ENCODE results near the gene NELFE.
A peak's percentile ranks its signal among the peaks of the same experiment; 100 is the strongest.

NELFE gene

DNA sequence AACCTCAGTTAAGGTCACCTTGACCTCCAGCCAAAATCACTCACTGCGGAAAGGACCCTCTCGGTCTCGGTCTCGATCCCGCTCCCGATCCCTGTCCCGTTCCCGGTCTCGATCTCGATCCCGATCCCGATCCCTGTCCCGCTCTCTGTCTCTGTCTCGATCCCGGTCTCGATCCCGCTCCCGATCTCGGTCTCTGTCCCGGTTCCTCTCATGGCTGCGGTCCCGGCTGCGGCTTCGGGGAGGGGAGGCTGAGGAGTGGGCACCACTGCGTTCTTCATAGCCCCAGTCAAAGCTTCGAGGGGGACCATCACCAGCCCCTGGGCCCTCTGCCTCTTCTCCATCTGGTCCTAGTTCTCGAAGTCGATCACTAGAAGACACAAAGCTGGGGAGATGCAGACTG is 4.3 kb downstream of the NELFE start:
- no peak overlapping the region for H3K4me3 ChIP-seq (ENCODE audit: low read depth, low read length)
- TF ChIP-seq, protein P1, sequence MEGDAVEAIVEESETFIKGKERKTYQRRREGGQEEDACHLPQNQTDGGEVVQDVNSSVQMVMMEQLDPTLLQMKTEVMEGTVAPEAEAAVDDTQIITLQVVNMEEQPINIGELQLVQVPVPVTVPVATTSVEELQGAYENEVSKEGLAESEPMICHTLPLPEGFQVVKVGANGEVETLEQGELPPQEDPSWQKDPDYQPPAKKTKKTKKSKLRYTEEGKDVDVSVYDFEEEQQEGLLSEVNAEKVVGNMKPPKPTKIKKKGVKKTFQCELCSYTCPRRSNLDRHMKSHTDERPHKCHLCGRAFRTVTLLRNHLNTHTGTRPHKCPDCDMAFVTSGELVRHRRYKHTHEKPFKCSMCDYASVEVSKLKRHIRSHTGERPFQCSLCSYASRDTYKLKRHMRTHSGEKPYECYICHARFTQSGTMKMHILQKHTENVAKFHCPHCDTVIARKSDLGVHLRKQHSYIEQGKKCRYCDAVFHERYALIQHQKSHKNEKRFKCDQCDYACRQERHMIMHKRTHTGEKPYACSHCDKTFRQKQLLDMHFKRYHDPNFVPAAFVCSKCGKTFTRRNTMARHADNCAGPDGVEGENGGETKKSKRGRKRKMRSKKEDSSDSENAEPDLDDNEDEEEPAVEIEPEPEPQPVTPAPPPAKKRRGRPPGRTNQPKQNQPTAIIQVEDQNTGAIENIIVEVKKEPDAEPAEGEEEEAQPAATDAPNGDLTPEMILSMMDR (IDR thresholded peaks at IDR 0.05; ENCODE audit: control insufficient read depth, extremely low read depth, insufficient read depth) = no peak
- no peak for DNase-seq (ENCODE audit: low read depth)

DNA sequence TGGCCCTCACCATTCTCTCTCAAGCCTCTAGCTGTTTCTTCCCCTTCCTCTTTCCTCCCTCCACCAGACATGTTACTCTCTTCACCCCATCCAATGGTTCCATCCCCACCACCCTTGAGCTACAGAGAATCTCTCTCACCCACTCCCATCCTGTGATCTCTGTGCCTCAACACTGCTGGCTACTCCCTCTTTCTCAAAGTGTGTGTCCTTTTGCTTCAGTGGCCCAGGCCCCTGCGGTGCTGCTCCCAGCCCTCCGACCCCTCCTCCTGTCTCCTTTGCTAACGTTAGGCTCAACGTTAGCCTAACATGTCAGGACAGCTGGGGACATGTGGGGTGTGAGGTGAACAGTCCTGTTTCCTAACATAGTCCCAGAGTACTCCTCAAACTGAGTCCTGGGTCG is 5.9 kb downstream of the NELFE start:
- H3K4me3 ChIP-seq (ENCODE audit: low read depth, low read length) = no peak overlapping the region
- TF ChIP-seq, protein P1 (IDR thresholded peaks at IDR 0.05; ENCODE audit: control insufficient read depth, extremely low read depth, insufficient read depth) = no peak
- DNase-seq (ENCODE audit: low read depth) = no peak

DNA sequence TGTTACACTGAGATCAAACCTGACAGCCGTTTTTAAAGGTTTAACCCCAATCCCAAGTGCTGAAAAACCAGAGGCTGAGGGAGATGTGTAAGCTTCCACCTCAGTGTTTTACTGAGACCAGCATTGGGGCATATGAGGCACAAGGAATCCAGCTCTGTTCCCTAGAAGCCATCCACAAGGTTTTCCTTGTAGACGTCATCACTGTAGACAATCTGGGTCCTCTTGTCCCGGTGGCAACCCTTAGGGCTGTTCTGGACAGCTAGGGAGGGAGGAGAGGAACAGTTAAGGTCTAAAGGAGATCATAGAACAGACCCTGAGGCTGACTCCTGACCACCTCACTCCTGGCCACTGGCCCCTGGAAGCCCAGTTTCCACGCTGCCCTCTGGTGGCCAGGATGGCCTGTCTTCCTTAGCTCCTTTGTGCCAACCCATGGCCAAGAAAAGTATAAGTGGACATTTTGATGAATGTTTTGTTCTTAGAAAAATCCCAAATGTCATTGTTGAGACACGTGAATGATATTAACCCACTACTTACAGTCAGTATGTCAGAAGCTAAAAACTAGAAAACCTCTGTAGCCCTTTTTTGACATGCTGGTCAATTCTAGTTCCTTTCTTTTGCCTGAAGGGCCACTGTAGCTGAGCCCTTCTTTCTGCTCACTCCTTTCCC is 6.5 kb downstream of the NELFE start:
- no peak overlapping the region for H3K4me3 ChIP-seq (ENCODE audit: low read depth, low read length)
- TF ChIP-seq, protein P1 (IDR thresholded peaks at IDR 0.05; ENCODE audit: control insufficient read depth, extremely low read depth, insufficient read depth) = peak; percentile 77
- no peak for DNase-seq (ENCODE audit: low read depth)

DNA sequence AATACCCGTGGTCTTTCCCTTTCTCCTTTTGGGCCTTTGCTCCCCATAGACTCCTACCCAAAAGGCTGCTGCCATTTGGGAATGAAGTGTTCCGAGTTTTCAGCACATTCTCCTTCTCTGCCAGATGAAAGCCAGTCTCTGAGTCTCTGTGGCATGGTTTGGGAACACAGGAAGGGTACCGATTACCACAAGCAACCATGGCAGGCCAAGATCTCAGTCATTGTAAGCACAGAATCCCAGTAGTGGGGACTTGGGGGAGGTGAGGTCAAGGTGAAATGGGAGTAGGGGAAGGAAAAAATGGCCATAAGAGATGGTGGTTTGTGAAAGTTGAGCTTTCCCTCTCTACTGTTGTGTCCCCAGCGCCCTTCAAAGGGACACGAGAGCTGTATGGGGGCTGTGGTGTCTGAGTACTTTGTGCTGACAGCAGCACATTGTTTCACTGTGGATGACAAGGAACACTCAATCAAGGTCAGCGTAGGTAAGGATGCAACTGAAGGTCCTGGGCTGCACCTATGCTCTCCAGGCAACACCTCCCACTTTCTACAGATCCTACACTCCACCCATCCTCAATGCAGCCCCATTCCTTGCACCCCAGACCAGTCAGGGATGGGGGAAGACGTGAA is 8.7 kb downstream of the NELFE start:
- H3K4me3 ChIP-seq (ENCODE audit: low read depth, low read length) = no peak overlapping the region
- no peak for DNase-seq (ENCODE audit: low read depth)
- TF ChIP-seq, protein P1 (IDR thresholded peaks at IDR 0.05; ENCODE audit: control insufficient read depth, extremely low read depth, insufficient read depth) = no peak

DNA sequence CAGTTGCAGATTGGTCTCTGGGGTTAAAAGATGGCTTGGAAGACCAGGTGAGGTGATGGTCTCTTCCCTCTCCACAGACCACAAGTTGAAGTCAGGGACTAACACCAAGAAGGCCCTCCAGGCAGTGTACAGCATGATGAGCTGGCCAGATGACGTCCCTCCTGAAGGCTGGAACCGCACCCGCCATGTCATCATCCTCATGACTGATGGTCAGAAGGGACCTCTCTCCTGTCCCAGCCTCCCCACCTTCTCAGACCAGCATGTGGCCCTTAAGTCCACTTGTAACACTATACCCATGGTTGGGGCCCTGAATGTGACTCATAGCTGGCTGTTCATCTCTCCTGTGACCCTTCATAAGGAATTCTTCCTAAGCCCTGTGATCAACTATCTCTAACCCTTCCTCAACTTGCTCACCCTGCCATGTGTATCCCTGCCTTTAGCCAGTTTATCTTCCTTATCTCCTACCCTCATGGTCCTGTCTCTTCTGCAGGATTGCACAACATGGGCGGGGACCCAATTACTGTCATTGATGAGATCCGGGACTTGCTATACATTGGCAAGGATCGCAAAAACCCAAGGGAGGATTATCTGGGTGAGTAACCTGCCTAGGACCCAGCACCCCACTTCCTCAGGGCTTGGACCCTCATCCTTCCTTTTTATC is 9.9 kb downstream of the NELFE start:
- TF ChIP-seq, protein P1 (IDR thresholded peaks at IDR 0.05; ENCODE audit: control insufficient read depth, extremely low read depth, insufficient read depth) = no peak
- H3K4me3 ChIP-seq (ENCODE audit: low read depth, low read length) = no peak overlapping the region
- no peak for DNase-seq (ENCODE audit: low read depth)

DNA sequence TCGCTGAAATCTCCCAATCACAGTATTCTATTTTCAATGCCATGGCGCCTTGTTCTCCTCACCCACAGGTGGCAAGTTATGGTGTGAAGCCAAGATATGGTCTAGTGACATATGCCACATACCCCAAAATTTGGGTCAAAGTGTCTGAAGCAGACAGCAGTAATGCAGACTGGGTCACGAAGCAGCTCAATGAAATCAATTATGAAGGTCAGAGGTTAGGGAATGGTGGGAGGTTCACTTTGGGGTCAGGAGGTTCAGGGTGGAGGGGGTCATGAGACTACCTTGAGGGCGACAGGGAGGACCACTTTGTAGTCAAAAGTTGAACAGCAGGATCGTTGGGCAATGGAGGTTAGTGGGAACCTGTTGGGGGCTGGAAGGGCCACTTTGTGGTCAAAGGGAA is 10.5 kb downstream of the NELFE start:
- no peak overlapping the region for H3K4me3 ChIP-seq (ENCODE audit: low read depth, low read length)
- DNase-seq (ENCODE audit: low read depth) = no peak
- TF ChIP-seq, protein P1 (IDR thresholded peaks at IDR 0.05; ENCODE audit: control insufficient read depth, extremely low read depth, insufficient read depth) = no peak

Measured in LNCaP clone FGC (cell line).